Measurements from ENCODE around the gene CAMKK2. TPM values are rescaled to one million over a fixed set of nuclear protein-coding genes. Genes with fewer than 3 reads are reported as not detected.

CAMKK2 gene
- total and polyA plus RNA-seq, 2 of the 13 experiments (the other 11 are each of a cell fraction or from before 2014, with no cell fraction given), result 18.8 to 20.0 TPM

GRCh38 chr12:121296618-121297434, at the start of gene CAMKK2 (continued):
- peak; percentile 51; the same call in 1 of the 2 replicates for TF ChIP-seq ARID5B (CRISPR knock-in tag; IDR thresholded peaks at IDR 0.05)
- TF ChIP-seq ZNF460 (CRISPR knock-in tag; IDR thresholded peaks at IDR 0.05; ENCODE audit: borderline replicate concordance), result no peak
- 0 out of 2 replicates have a peak, but pooled peaks have one; percentile 67 for TF ChIP-seq ZBED4 (CRISPR knock-in tag; IDR thresholded peaks at IDR 0.05; ENCODE audit: borderline replicate concordance)
- TF ChIP-seq ZNF710 (CRISPR knock-in tag; IDR thresholded peaks at IDR 0.05; ENCODE audit: borderline replicate concordance), result peak; percentile 37; the same call in 1 of the 2 replicates
- no peak for TF ChIP-seq SOX5 (CRISPR knock-in tag; IDR thresholded peaks at IDR 0.05; ENCODE audit: borderline replicate concordance)
- TF ChIP-seq ARID4A (CRISPR knock-in tag; IDR thresholded peaks at IDR 0.05; ENCODE audit: borderline replicate concordance), result peak; percentile 65; the same call in 1 of the 2 replicates
- TF ChIP-seq NR2C2 (CRISPR knock-in tag; IDR thresholded peaks at IDR 0.05; ENCODE audit: borderline replicate concordance), result peak; percentile 2; the same call in 1 of the 2 replicates
- peak; percentile 75 for TF ChIP-seq RBFOX2 (IDR thresholded peaks at IDR 0.05; ENCODE audit: low read depth, low read length)
- TF ChIP-seq ZNF264 (CRISPR knock-in tag; IDR thresholded peaks at IDR 0.05), result 0 out of 2 replicates have a peak, but pooled peaks have one; percentile 16
- peak; percentile 75 for TF ChIP-seq HNRNPLL (IDR thresholded peaks at IDR 0.05; ENCODE audit: low read depth, low read length, poor library complexity, severe bottlenecking)
- 0 out of 2 replicates have a peak, but pooled peaks have one; percentile 5 for TF ChIP-seq SPEN (CRISPR knock-in tag; IDR thresholded peaks at IDR 0.05; ENCODE audit: low read depth)
- TF ChIP-seq KMT2A (CRISPR knock-in tag; IDR thresholded peaks at IDR 0.05), result peak; percentile 42; the same call in 1 of the 2 replicates
